ENCODE data around the gene SKOR1. TPM values are rescaled to one million over a fixed set of nuclear protein-coding genes. Genes with fewer than 3 reads are reported as not detected.
A peak's percentile ranks its signal among the peaks of the same experiment; 100 is the strongest.

SKOR1 gene
- total RNA-seq, 1 experiment from 2014 or later, result 0.13 TPM

- Mint-ChIP-seq H3K36me3 (ENCODE audit: insufficient read depth in 1 of 3, low read depth in 3 of 3) (no peaks in the 10 kb centered on the region), H3K4me3 (no peak overlapping the region), H3K9me3 (no peaks in the 10 kb centered on the region), H3K27ac (no peak overlapping the region), H3K27me3 (ENCODE audit: low read depth) (peaks cover 4% of the 10 kb centered on the region), H3K4me1 (peaks cover 17 to 36% of the 10 kb centered on the region in 2 experiments)
- WGBS (ENCODE audit: extremely low coverage, insufficient read length, low lambda C conversion rate), result no CpG with 5 or more reads among the region's 5 CpGs
- Histone ChIP-seq H2BK120ac (ENCODE audit: low read depth, low read length, poor library complexity, severe bottlenecking) (no peak overlapping the region), H3T11ph (ENCODE audit: low read length) (no peak overlapping the region), H3K14ac (ENCODE audit: insufficient read depth, low read length) (no peak overlapping the region), H2BK20ac (ENCODE audit: low read depth, low read length, poor library complexity, severe bottlenecking) (no peak overlapping the region), H3K27ac (ENCODE audit: insufficient read length, low read depth, low read length) (no peak overlapping the region), H3K9me3 (ENCODE audit: control insufficient read depth, low read depth, low read length) (no peaks in the 10 kb centered on the region), H3K79me2 (ENCODE audit: insufficient read depth, low read length) (no peaks in the 10 kb centered on the region), H3K4ac (ENCODE audit: low read depth, low read length) (no peak overlapping the region), H4K5ac (ENCODE audit: insufficient read length, low read depth, low read length) (no peak overlapping the region), H2BK12ac (ENCODE audit: insufficient read length, low read depth, low read length) (no peak overlapping the region), H3K79me1 (ENCODE audit: insufficient read depth, low read depth, low read length, poor library complexity, severe bottlenecking) (no peaks in the 10 kb centered on the region), H4K20me1 (ENCODE audit: control insufficient read depth, insufficient read depth, insufficient read length) (no peaks in the 10 kb centered on the region), H2AFZ (ENCODE audit: low read length) (no peak overlapping the region), H3K4me2 (ENCODE audit: insufficient read depth, insufficient read length, low read length) (no peak overlapping the region), H3K18ac (ENCODE audit: insufficient read length, low read depth, low read length) (no peak overlapping the region), H3K23me2 (ENCODE audit: insufficient read length, low read depth, low read length, poor library complexity, severe bottlenecking) (no peaks in the 10 kb centered on the region), H3K27me3 (ENCODE audit: insufficient read depth, low read length) (no peaks in the 10 kb centered on the region), H3K4me1 (ENCODE audit: insufficient read depth, low read length) (no peaks in the 10 kb centered on the region; the same call in 1 of the 2 replicates), H2AK5ac (ENCODE audit: insufficient read length, low read length) (no peak overlapping the region), H3K56ac (ENCODE audit: insufficient read length, low read depth, low read length) (no peak overlapping the region), H3K9ac (ENCODE audit: extremely low read depth, insufficient read length, low read length) (no peak overlapping the region), H2BK15ac (ENCODE audit: low read depth, low read length) (no peak overlapping the region), H4K91ac (ENCODE audit: insufficient read length, low read depth, low read length) (no peak overlapping the region), H4K8ac (replicated peaks; ENCODE audit: insufficient read length, low read depth, low read length) (no peak overlapping the region), H3K23ac (ENCODE audit: insufficient read length, low read depth, low read length) (no peak overlapping the region), H2BK5ac (ENCODE audit: insufficient read length, low read length) (no peak overlapping the region)
- TF ChIP-seq CTCF (conservative IDR thresholded peaks at IDR 0.05), result no peak
- peak; percentile 18 for DNase-seq
Observed at GRCh38 chr15:67809441-67809840, 15.9 kb upstream of the SKOR1 start.
